H1 (cell line): ENCODE data around the gene ULBP3. TPM values are rescaled to one million over a fixed set of nuclear protein-coding genes. Genes with fewer than 3 reads are reported as not detected.

ENCODE experiments used
- CTCF ChIA-PET: fragments of 300-600 bp; sonication (Branson Sonifier 250); formaldehyde crosslinking; loops from one replicate; lab custom pipeline; 2021; ENCODE audit not compliant: partially characterized antibody; lab: Charles Lee
- POLR2A ChIA-PET: fragments of 300-600 bp; sonication (Branson Sonifier 250); formaldehyde crosslinking; loops from one replicate; lab custom pipeline; 2021; ENCODE audit warnings: inconsistent platforms; ENCODE audit not compliant: partially characterized antibody; lab: Charles Lee
- DNase-seq, 2 experiments: peaks; one replicate each; pipeline versions ENCODE4 v3.0.0 to v3.0.0-alpha.2; 2010 to 2022; ENCODE audit warnings: low spot score in 2 of 2, low read depth in 1 of 2, mixed read lengths in 1 of 2
- FAIRE-seq: peaks from 2 replicates; lab custom pipeline; 2011; peaks lifted over from hg19 to GRCh38; lab: Jason Lieb, UNC
- H2AFZ ChIP-seq: 2 replicates; pipeline ENCODE4 v1.8.1; 2012; ENCODE audit warnings: low read length, inconsistent platforms
- H2AK5ac ChIP-seq: 2 replicates; pipeline ENCODE4 v1.6.1; 2013; ENCODE audit warnings: low read depth, low read length
- H2BK120ac ChIP-seq: replicated peaks from 2 replicates; pipeline ENCODE3; 2013; ENCODE audit warnings: low read depth, low read length, inconsistent platforms
- H2BK12ac ChIP-seq: 2 replicates; pipeline ENCODE4 v1.6.1; 2013; ENCODE audit warnings: low read depth, low read length
- H2BK15ac ChIP-seq: 2 replicates; pipeline ENCODE4 v1.6.1; 2013; ENCODE audit warnings: low read length
- H2BK20ac ChIP-seq: 2 replicates; pipeline ENCODE4 v1.6.1; 2013; ENCODE audit warnings: low read length
- H2BK5ac ChIP-seq: 2 replicates; pipeline ENCODE4 v1.6.1; 2013; ENCODE audit warnings: low read depth, low read length
- H3K14ac ChIP-seq: 2 replicates; pipeline ENCODE4 v1.6.1; 2013; ENCODE audit warnings: inconsistent platforms; ENCODE audit not compliant: insufficient read length
- H3K18ac ChIP-seq: 2 replicates; pipeline ENCODE4 v1.6.1; 2013; ENCODE audit warnings: low read length; ENCODE audit errors: extremely low read depth
- H3K23ac ChIP-seq: 2 replicates; pipeline ENCODE4 v1.6.1; 2013; ENCODE audit warnings: inconsistent platforms; ENCODE audit not compliant: insufficient read length
- H3K23me2 ChIP-seq: 2 replicates; pipeline ENCODE4 v1.6.1; 2013; ENCODE audit warnings: low read depth, low read length
- H3K27ac ChIP-seq: 2 replicates; pipeline ENCODE4 v1.6.1; 2011; ENCODE audit warnings: low read depth, low read length, inconsistent platforms
- H3K27me3 ChIP-seq, 4 experiments: replicated peaks in 1 of 4; 1 replicate in 1 of 4; 2 replicates in 3 of 4; pipeline versions ENCODE4 v1.6.1 to v1.8.1; 2011 to 2013; ENCODE audit warnings: low read length in 3 of 4, mild to moderate bottlenecking in 3 of 4, inconsistent platforms in 2 of 4, mixed read lengths in 2 of 4, moderate library complexity in 1 of 4; ENCODE audit not compliant: control insufficient read depth in 3 of 4, insufficient read depth in 3 of 4; ENCODE audit errors: extremely low read depth in 1 of 4
- H3K36me3 ChIP-seq, 4 experiments: 2 replicates each; pipeline versions ENCODE4 v1.6.1 to v1.8.1; 2011 to 2013; ENCODE audit warnings: mild to moderate bottlenecking in 4 of 4, low read length in 3 of 4, moderate library complexity in 2 of 4, control low read depth in 1 of 4, inconsistent platforms in 1 of 4; ENCODE audit not compliant: insufficient read depth in 4 of 4, control insufficient read depth in 2 of 4
- H3K4ac ChIP-seq: replicated peaks from 2 replicates; pipeline ENCODE3; 2013; ENCODE audit warnings: low read length, low read depth, mixed read lengths, inconsistent platforms; ENCODE audit not compliant: insufficient read length
- H3K4me1 ChIP-seq, 4 experiments: replicated peaks in 1 of 4; 1 replicate in 1 of 4; 2 replicates in 3 of 4; pipeline versions ENCODE4 v1.6.1 to v1.8.1; 2011 to 2013; ENCODE audit warnings: low read length in 3 of 4, inconsistent platforms in 2 of 4, mixed read lengths in 1 of 4; ENCODE audit not compliant: insufficient read depth in 4 of 4, control insufficient read depth in 3 of 4
- H3K4me2 ChIP-seq, 2 experiments: 2 replicates each; pipeline versions ENCODE4 v1.6.1 to v1.8.1; 2011 to 2013; ENCODE audit warnings: low read depth in 2 of 2, low read length in 2 of 2, control low read depth in 1 of 2, inconsistent platforms in 1 of 2, mild to moderate bottlenecking in 1 of 2; ENCODE audit not compliant: insufficient read depth in 1 of 2
- H3K4me3 ChIP-seq, 4 experiments: fragments of 200-600, 300-600 bp in 1 of 4; sonication (generic), shearing (Covaris generic), sonication (Bioruptor Twin) in 1 of 4; 2 replicates each; pipeline versions ENCODE4 v1.5.1 to v1.8.1; 2011 to 2016; ENCODE audit warnings: low read length in 4 of 4, low read depth in 3 of 4, control low read depth in 2 of 4, inconsistent platforms in 2 of 4, mild to moderate bottlenecking in 2 of 4, mixed read lengths in 1 of 4, moderate library complexity in 1 of 4; ENCODE audit not compliant: insufficient read depth in 2 of 4; ENCODE audit errors: extremely low read depth in 1 of 4
- H3K56ac ChIP-seq: replicated peaks from 2 replicates; pipeline ENCODE3; 2013; ENCODE audit warnings: low read depth, mild to moderate bottlenecking, mixed read lengths, low read length, inconsistent platforms; ENCODE audit not compliant: insufficient read length
- H3K79me1 ChIP-seq: 2 replicates; pipeline ENCODE4 v1.6.1; 2013; ENCODE audit warnings: low read depth, low read length, control low read depth
- H3K79me2 ChIP-seq, 2 experiments: 2 replicates each; pipeline versions ENCODE4 v1.6.1 to v1.8.1; 2012 to 2013; ENCODE audit warnings: low read length in 2 of 2, mild to moderate bottlenecking in 2 of 2, inconsistent platforms in 1 of 2; ENCODE audit not compliant: insufficient read depth in 2 of 2, control insufficient read depth in 1 of 2
- H3K9ac ChIP-seq, 4 experiments: replicated peaks in 1 of 4; 1 replicate in 1 of 4; 2 replicates in 3 of 4; pipeline versions ENCODE4 v1.6.1 to v1.8.1; 2011 to 2013; ENCODE audit warnings: low read depth in 3 of 4, low read length in 3 of 4, control low read depth in 2 of 4, mild to moderate bottlenecking in 2 of 4, moderate library complexity in 2 of 4, inconsistent platforms in 1 of 4; ENCODE audit errors: extremely low read depth in 1 of 4
- H3K9me3 ChIP-seq, 2 experiments: 2 replicates each; pipeline versions ENCODE4 v1.6.1 to v1.8.1; 2012 to 2013; ENCODE audit warnings: mild to moderate bottlenecking in 2 of 2, moderate library complexity in 2 of 2, control low read depth in 1 of 2, inconsistent platforms in 1 of 2, low read depth in 1 of 2, low read length in 1 of 2, mixed read lengths in 1 of 2; ENCODE audit not compliant: insufficient read depth in 2 of 2
- H4K20me1 ChIP-seq, 2 experiments: replicated peaks in 1 of 2; 2 replicates each; pipeline versions ENCODE3 to v1.8.1; 2011 to 2013; ENCODE audit warnings: inconsistent platforms in 2 of 2, low read length in 2 of 2, mild to moderate bottlenecking in 1 of 2; ENCODE audit not compliant: insufficient read depth in 2 of 2, control insufficient read depth in 1 of 2
- H4K5ac ChIP-seq: 2 replicates; pipeline ENCODE4 v1.6.1; 2013; ENCODE audit warnings: low read length, low read depth, mixed read lengths, inconsistent platforms; ENCODE audit not compliant: insufficient read length
- H4K8ac ChIP-seq: 2 replicates; pipeline ENCODE4 v1.8.0; 2013; ENCODE audit warnings: mild to moderate bottlenecking, moderate library complexity, low read length, inconsistent platforms; ENCODE audit not compliant: insufficient read depth; ENCODE audit errors: extremely low read depth
- H4K91ac ChIP-seq: replicated peaks from 2 replicates; pipeline ENCODE3; 2013; ENCODE audit warnings: low read length, mixed read lengths, inconsistent platforms; ENCODE audit not compliant: insufficient read length
- CHD1 ChIP-seq: IDR thresholded peaks from 2 replicates; pipeline ENCODE4 v1.6.1; 2012; ENCODE audit warnings: low read depth, low read length, improper control_type of control experiment
- JUN ChIP-seq: IDR thresholded peaks from 2 replicates; pipeline ENCODE4 v1.6.1; 2011; ENCODE audit warnings: low read depth, mild to moderate bottlenecking, improper control_type of control experiment, low read length
- SIRT6 ChIP-seq: IDR thresholded peaks from one replicate; pipeline ENCODE4 v1.7.1; 2012; ENCODE audit warnings: low read length, inconsistent platforms
- WGBS, 2 experiments: shearing (Covaris generic) in 1 of 2; methylation state at CpG; one replicate each; pipeline versions ENCODE4 v1.1.6 to v1.1.7; 2013 to 2015; ENCODE audit warnings: low lambda C conversion rate in 2 of 2, mixed read lengths in 2 of 2, inconsistent platforms in 1 of 2, low coverage in 1 of 2, missing lambda C conversion rate in 1 of 2; ENCODE audit not compliant: insufficient replicate concordance in 2 of 2, insufficient coverage in 1 of 2, insufficient read length in 1 of 2; ENCODE audit errors: extremely low coverage in 1 of 2, missing lambda C conversion rate in 1 of 2; 5-methylcytosine and 5-hydroxymethylcytosine counted together
- polyA plus RNA-seq, 7 experiments: library from polyadenylated mRNA; depleted of rRNA in 3 of 7; stranded (reverse) in 5 of 7; unstranded in 2 of 7; fragments of >200 nt in 5 of 7; fragments of 200-250 nt in 2 of 7; gene quantifications; 1 replicate in 5 of 7; 2 replicates in 1 of 7; 4 replicates in 1 of 7; pipeline versions ENCODE4 v1.2.1 to v1.2.3, GENCODE V29; 2011 to 2013; ENCODE audit warnings: missing spikeins in 2 of 7, mixed read lengths in 2 of 7
- total RNA-seq: library from RNA; stranded (reverse); fragmentation: NEBNext Ultra II Directional; extraction: Animal tissue kit (Norgen Biotek cat#: 25700); gene quantifications from 2 replicates; pipeline ENCODE4 v1.2.1, GENCODE V29; 2021
- TF ChIP-seq, protein P1 (sequence below): IDR thresholded peaks from 2 replicates; pipeline ENCODE4 v1.6.1; 2012; ENCODE audit warnings: inconsistent platforms

ULBP3 gene
- total and polyA plus RNA-seq, 2 of the 8 experiments (the other 6 are each of a cell fraction or from before 2014, with no cell fraction given), result 1.9 to 4.2 TPM

DNA sequence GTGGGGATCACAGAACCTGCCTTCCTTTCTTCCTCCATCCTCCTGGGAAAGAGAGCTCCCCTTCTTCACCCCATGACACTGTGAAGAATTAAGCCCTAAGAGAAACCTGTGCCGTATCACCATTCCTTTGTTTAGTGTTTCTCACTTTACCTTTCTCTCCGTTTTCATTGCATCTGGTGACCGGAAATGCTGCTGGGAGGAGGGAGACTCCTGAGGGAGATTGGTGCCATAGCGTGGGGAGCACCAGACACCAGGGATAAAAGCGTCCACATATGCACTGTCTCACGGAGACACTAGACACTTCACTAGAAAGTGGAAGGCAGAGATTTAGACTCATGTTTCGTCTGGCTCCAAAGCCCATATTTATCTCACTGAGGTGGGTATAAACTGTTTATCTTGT, 15.5 kb upstream of the ULBP3 start:
- POLR2A ChIA-PET, result no interaction called here
- Histone ChIP-seq H3K4me3 (no peak overlapping the region), H2BK12ac (no peak overlapping the region), H3K56ac (no peak overlapping the region), H4K5ac (no peak overlapping the region), H4K8ac (no peak overlapping the region), H3K4me1 (peaks cover 0 to 5% (median 1%) of the 10 kb centered on the region in 4 experiments; a peak in 1 of 7 replicates), H3K4me2 (no peak overlapping the region), H3K9ac (no peak overlapping the region), H3K27me3 (no peaks in the 10 kb centered on the region; a peak in 1 of 7 replicates), H4K20me1 (no peaks in the 10 kb centered on the region), H3K9me3 (no peaks in the 10 kb centered on the region; a peak in 1 of 4 replicates), H2BK5ac (no peak overlapping the region), H3K79me2 (no peaks in the 10 kb centered on the region), H2AFZ (no peak overlapping the region), H3K79me1 (no peaks in the 10 kb centered on the region), H3K14ac (no peak overlapping the region), H4K91ac (no peak overlapping the region), H3K23ac (no peak overlapping the region), H3K18ac (no peak overlapping the region), H3K36me3 (no peaks in the 10 kb centered on the region), H2BK120ac (no peak overlapping the region), H3K27ac (no peak overlapping the region), H2BK20ac (no peak overlapping the region), H2AK5ac (no peak overlapping the region), H3K23me2 (no peaks in the 10 kb centered on the region), H2BK15ac (no peak overlapping the region), H3K4ac (no peak overlapping the region)
- CTCF ChIA-PET, result interaction anchor here (0.8 to 1.4 kb wide), 2 partner anchors 13 to 250 kb away, joined by 3 to 4 read pairs; no protein-coding TSS in a partner anchor
- TF ChIP-seq, protein P1, sequence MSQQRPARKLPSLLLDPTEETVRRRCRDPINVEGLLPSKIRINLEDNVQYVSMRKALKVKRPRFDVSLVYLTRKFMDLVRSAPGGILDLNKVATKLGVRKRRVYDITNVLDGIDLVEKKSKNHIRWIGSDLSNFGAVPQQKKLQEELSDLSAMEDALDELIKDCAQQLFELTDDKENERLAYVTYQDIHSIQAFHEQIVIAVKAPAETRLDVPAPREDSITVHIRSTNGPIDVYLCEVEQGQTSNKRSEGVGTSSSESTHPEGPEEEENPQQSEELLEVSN, result no peak
- TF ChIP-seq JUN, result no peak
- no peak for TF ChIP-seq CHD1
- no peak for TF ChIP-seq SIRT6
- 86% methylated on average over 7 of the region's 7 CpGs; no CpG with 5 or more reads in 1 of the 2 experiments for WGBS, 2 experiments
- no peak for FAIRE-seq
- DNase-seq, result no peak
